Keratinocyte (primary cell): ENCODE results near the gene METTL25B.

ENCODE experiments used
- EZH2 ChIP-seq: IDR thresholded peaks from one replicate; pipeline ENCODE4 v1.6.1; 2012; ENCODE audit warnings: inconsistent platforms, mild to moderate bottlenecking, low read length, moderate library complexity
- TF ChIP-seq, protein P1 (sequence below), 3 experiments: IDR thresholded peaks in 1 of 3; conservative IDR thresholded peaks in 1 of 3; optimal IDR thresholded peaks in 1 of 3; 2 replicates in 2 of 3; 3 replicates in 1 of 3; pipeline versions ENCODE3 to v1.5.1; 2011; ENCODE audit warnings: low read length in 3 of 3, mild to moderate bottlenecking in 3 of 3, moderate library complexity in 2 of 3, control low read depth in 1 of 3, inconsistent platforms in 1 of 3; ENCODE audit not compliant: insufficient read depth in 2 of 3; ENCODE audit errors: extremely low read depth in 1 of 3

- TF ChIP-seq, protein P1, sequence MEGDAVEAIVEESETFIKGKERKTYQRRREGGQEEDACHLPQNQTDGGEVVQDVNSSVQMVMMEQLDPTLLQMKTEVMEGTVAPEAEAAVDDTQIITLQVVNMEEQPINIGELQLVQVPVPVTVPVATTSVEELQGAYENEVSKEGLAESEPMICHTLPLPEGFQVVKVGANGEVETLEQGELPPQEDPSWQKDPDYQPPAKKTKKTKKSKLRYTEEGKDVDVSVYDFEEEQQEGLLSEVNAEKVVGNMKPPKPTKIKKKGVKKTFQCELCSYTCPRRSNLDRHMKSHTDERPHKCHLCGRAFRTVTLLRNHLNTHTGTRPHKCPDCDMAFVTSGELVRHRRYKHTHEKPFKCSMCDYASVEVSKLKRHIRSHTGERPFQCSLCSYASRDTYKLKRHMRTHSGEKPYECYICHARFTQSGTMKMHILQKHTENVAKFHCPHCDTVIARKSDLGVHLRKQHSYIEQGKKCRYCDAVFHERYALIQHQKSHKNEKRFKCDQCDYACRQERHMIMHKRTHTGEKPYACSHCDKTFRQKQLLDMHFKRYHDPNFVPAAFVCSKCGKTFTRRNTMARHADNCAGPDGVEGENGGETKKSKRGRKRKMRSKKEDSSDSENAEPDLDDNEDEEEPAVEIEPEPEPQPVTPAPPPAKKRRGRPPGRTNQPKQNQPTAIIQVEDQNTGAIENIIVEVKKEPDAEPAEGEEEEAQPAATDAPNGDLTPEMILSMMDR (optimal IDR thresholded peaks at IDR 0.05 in 1 of 3, IDR thresholded peaks at IDR 0.05 in 1 of 3, conservative IDR thresholded peaks at IDR 0.05 in 1 of 3; ENCODE audit: extremely low read depth in 1 of 3, insufficient read depth in 2 of 3, low read length in 3 of 3) = no peak
- TF ChIP-seq EZH2 = no peak
These were observed 18.1 kb downstream of the METTL25B start for GRCh38 chr1:156746406-156746727.
